ACC112 (cell line): Measurements from ENCODE around the gene POLR2J3.
"Not testable (repeated sequence)": the region's sequence is repeated elsewhere in the genome, so short reads cannot be mapped to it uniquely, and the experiment has no call there.

Source experiments
- H2AFZ ChIP-seq: fragments of 200-600 bp; sonication (generic); one replicate; pipeline ENCODE4 v1.6.0; 2017; ENCODE audit warnings: antibody characterized with exemption, low read length; ENCODE audit not compliant: unreplicated experiment
- H3K27ac ChIP-seq: fragments of 200-600 bp; sonication (generic); 2 replicates; pipeline ENCODE4 v1.5.1; 2014; ENCODE audit warnings: low read depth, mild to moderate bottlenecking, antibody characterized with exemption, low read length, moderate library complexity
- H3K27me3 ChIP-seq: fragments of 200-600 bp; sonication (generic); 2 replicates; pipeline ENCODE4 v1.6.1; 2014; ENCODE audit warnings: mild to moderate bottlenecking, antibody characterized with exemption, low read length, moderate library complexity, mixed read lengths; ENCODE audit not compliant: insufficient read depth
- H3K36me3 ChIP-seq: fragments of 200-600 bp; sonication (generic); 2 replicates; pipeline ENCODE4 v1.6.1; 2016; ENCODE audit warnings: mild to moderate bottlenecking, antibody characterized with exemption, low read length, moderate library complexity, mixed read lengths; ENCODE audit not compliant: insufficient read depth
- H3K4me1 ChIP-seq: fragments of 200-600 bp; sonication (generic); one replicate; pipeline ENCODE4 v1.6.1; 2016; ENCODE audit warnings: low read length, mixed read lengths; ENCODE audit not compliant: insufficient read depth, unreplicated experiment, control insufficient read depth
- H3K4me3 ChIP-seq: fragments of 200-600 bp; sonication (generic); 2 replicates; pipeline ENCODE4 v1.5.1; 2014; ENCODE audit warnings: mild to moderate bottlenecking, low read depth, low read length
- H3K79me2 ChIP-seq: fragments of 200-600 bp; sonication (generic); one replicate; pipeline ENCODE4 v1.6.0; 2016; ENCODE audit warnings: low read length; ENCODE audit not compliant: control insufficient read depth, unreplicated experiment, insufficient read depth

Gene POLR2J3

DNA sequence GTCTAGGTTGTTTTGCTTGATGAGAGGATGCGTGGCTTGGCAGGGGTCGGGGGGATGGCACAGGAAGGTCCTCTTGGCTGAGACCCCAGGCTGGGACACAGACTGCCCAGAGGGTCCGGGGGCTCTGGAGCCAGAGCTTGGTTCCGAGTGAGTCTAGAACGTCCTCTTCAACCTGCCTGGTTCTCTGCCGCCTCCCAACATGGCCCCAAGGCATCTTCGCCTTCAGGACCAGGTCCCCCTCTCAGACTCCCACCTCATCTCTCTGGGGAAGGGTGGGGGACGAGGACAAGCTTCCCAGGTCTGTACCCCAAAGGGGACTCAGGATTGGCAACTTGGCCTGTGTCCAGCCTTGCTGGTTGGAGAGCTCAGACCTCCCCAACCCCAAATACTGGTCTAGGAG, 30.3 kb downstream of the POLR2J3 start:
- not testable (repeated sequence) for H3K4me3 ChIP-seq, H2AFZ ChIP-seq, H3K79me2 ChIP-seq, H3K27me3 ChIP-seq, H3K4me1 ChIP-seq, H3K36me3 ChIP-seq, H3K27ac ChIP-seq

- H3K4me3 ChIP-seq, H3K4me1 ChIP-seq, H2AFZ ChIP-seq, H3K27me3 ChIP-seq, H3K27ac ChIP-seq, H3K79me2 ChIP-seq, H3K36me3 ChIP-seq: not testable (repeated sequence)
Observed at GRCh38 chr7:102540604-102541003, 31.8 kb downstream of the POLR2J3 start.

DNA sequence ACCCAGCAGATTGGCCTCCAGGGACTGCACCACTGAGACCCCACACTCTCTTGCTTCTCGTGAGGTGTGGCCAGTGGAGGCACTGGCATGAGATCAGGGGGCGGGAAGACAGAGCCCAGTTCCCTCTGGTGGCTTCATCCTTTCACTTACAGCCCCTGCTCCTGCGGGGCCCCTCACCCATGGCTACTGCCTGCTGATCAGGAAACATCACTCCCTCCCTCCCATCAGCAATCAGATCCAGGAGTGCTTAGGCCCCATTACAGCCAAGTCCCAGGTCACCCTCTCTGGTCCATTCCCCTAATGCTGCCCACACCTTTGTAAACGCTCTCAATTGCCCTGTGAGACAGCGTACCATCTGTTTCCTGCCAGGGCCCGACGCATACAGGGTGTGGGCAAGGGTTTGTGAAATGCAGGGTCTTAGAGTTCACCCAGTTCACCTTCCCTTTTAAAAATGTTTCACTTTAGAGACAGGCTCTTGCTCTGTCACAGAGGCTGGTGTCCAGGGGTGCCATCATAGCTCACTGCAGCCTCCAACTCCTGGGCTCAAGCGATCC, 37.2 kb downstream of the POLR2J3 start:
- H2AFZ ChIP-seq, H3K27ac ChIP-seq, H3K4me3 ChIP-seq, H3K4me1 ChIP-seq, H3K27me3 ChIP-seq, H3K79me2 ChIP-seq, H3K36me3 ChIP-seq: not testable (repeated sequence)

- H3K79me2 ChIP-seq, H3K27me3 ChIP-seq, H3K27ac ChIP-seq, H3K36me3 ChIP-seq, H2AFZ ChIP-seq, H3K4me1 ChIP-seq, H3K4me3 ChIP-seq: not testable (repeated sequence)
Observed at GRCh38 chr7:102532127-102532526, 40.3 kb downstream of the POLR2J3 start.

GRCh38 chr7:102531583-102531982, 40.8 kb downstream of the POLR2J3 start:
- not testable (repeated sequence) for H3K79me2 ChIP-seq, H2AFZ ChIP-seq, H3K36me3 ChIP-seq, H3K4me3 ChIP-seq, H3K4me1 ChIP-seq, H3K27ac ChIP-seq, H3K27me3 ChIP-seq

DNA sequence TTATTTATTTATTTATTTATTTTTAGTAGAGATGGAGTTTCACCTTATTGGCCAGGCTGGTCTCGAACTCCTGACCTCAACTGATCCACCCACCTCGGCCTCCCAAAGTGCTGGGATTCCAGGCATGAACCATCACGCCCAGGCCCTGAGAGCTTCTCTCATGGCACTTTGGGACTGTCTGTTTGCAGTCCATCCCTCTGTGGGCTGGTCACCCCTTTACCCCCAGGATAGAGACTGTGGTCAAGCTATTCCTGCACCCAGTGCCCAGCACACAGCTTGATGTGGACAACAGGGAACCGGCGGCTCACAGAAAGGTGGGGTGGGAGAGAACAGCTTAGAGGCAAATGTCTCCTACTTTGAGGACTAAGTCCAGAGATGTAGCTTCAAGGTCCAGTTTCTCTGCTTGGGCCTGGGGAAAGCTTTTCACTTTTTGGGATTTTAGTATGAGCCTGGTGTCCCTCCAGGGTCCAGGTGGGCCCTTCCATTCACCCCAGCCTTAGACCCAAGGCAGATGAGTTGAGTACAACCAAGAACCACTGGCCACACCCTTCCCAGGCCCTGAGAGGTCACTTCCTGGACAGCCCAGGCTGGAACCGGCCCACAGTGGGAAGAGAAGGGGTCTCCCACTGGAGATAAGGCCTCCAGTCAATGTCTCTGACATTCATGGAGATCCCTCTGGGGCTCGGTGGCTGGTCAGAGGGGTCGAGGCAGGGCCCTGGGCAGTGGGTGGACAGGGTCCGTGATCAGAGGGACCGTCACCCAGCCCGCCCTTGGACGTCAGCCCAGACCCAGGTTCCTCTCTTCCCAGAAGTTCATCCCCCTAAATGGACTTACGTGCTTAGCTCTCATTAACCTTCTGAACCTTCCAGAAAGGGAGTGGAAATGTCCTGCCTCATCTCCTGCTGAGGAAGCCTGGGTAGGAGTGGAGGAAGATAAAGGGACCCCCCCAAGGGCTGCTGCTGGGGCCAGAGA, 44.3 kb downstream of the POLR2J3 start:
- H2AFZ ChIP-seq, H3K27me3 ChIP-seq, H3K4me1 ChIP-seq, H3K27ac ChIP-seq, H3K36me3 ChIP-seq, H3K79me2 ChIP-seq, H3K4me3 ChIP-seq: not testable (repeated sequence)

- not testable (repeated sequence) for H3K79me2 ChIP-seq, H3K4me1 ChIP-seq, H2AFZ ChIP-seq, H3K36me3 ChIP-seq, H3K4me3 ChIP-seq, H3K27ac ChIP-seq, H3K27me3 ChIP-seq
Observed at GRCh38 chr7:102527182-102527581, 45.2 kb downstream of the POLR2J3 start.

- H3K4me3 ChIP-seq, H3K4me1 ChIP-seq, H3K27me3 ChIP-seq: not testable (repeated sequence)
Observed at GRCh38 chr7:102524803-102525202, 47.6 kb downstream of the POLR2J3 start.

DNA sequence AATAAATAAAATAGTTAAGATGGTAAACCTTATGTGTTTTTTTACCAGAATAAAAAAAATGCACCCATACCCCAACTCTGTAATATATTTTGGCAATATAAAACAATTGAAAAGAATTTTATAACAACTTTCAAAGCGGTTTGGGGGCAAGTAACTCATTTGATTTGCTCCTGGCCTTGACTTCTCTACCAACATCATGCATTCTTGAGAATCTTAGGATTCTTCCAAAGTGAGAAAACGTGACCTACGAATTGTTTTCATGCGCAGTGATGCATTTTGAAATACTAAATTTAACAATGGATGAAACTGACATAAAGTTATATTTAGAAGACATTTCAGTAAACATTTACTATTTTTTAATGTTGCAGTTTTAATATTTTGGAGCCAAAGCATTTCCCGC, 51.6 kb downstream of the POLR2J3 start:
- not testable (repeated sequence) for H3K4me1 ChIP-seq, H3K27me3 ChIP-seq, H3K4me3 ChIP-seq, H3K36me3 ChIP-seq, H3K27ac ChIP-seq, H2AFZ ChIP-seq, H3K79me2 ChIP-seq

More at GRCh38 chr7:102524803-102525202, 47.6 kb downstream of the POLR2J3 start:
- H3K27ac ChIP-seq, H3K79me2 ChIP-seq, H2AFZ ChIP-seq, H3K36me3 ChIP-seq: not testable (repeated sequence)

- not testable (repeated sequence) for H3K27me3 ChIP-seq, H3K27ac ChIP-seq, H3K36me3 ChIP-seq, H3K4me3 ChIP-seq, H2AFZ ChIP-seq, H3K4me1 ChIP-seq, H3K79me2 ChIP-seq
Observed at GRCh38 chr7:102517550-102518147, 54.7 kb downstream of the POLR2J3 start, which contains the start of gene RASA4B. TSS of gene RASA4B (minus strand) at chr7:102517777. CDS start at chr7:102517710, 67 bp downstream.
